Measurements from ENCODE around the gene HOMER1.
A peak's percentile ranks its signal among the peaks of the same experiment; 100 is the strongest.

Gene HOMER1

GRCh38 chr5:79512471-79513307, 1.2 kb downstream of the HOMER1 start:
- H3K4me3 ChIP-seq (ENCODE audit: control insufficient read depth, low read depth, low read length): peak overlapping the region; percentile 81
- TF ChIP-seq CTCF (conservative IDR thresholded peaks at IDR 0.05; ENCODE audit: control insufficient read depth, insufficient read depth, low read depth, low read length): no peak
- DNase-seq (ENCODE audit: low read depth): peak; percentile 20

GRCh38 chr5:79512049-79512448, 1.9 kb downstream of the HOMER1 start:
- peak overlapping the region; percentile 81 for H3K4me3 ChIP-seq (ENCODE audit: control insufficient read depth, low read depth, low read length)
- no peak for DNase-seq (ENCODE audit: low read depth)
- no peak for TF ChIP-seq CTCF (conservative IDR thresholded peaks at IDR 0.05; ENCODE audit: control insufficient read depth, insufficient read depth, low read depth, low read length)

GRCh38 chr5:79510638-79511037, 3.3 kb downstream of the HOMER1 start:
- no peak for DNase-seq (ENCODE audit: low read depth)
- no peak overlapping the region for H3K4me3 ChIP-seq (ENCODE audit: control insufficient read depth, low read depth, low read length)
- no peak for TF ChIP-seq CTCF (conservative IDR thresholded peaks at IDR 0.05; ENCODE audit: control insufficient read depth, insufficient read depth, low read depth, low read length)

GRCh38 chr5:79509244-79509885, 4.6 kb downstream of the HOMER1 start:
- DNase-seq (ENCODE audit: low read depth): no peak
- no peak overlapping the region for H3K4me3 ChIP-seq (ENCODE audit: control insufficient read depth, low read depth, low read length)
- TF ChIP-seq CTCF (conservative IDR thresholded peaks at IDR 0.05; ENCODE audit: control insufficient read depth, insufficient read depth, low read depth, low read length): no peak

GRCh38 chr5:79508794-79509193, 5.1 kb downstream of the HOMER1 start:
- no peak for DNase-seq (ENCODE audit: low read depth)
- H3K4me3 ChIP-seq (ENCODE audit: control insufficient read depth, low read depth, low read length): no peak overlapping the region
- no peak for TF ChIP-seq CTCF (conservative IDR thresholded peaks at IDR 0.05; ENCODE audit: control insufficient read depth, insufficient read depth, low read depth, low read length)

- no peak for TF ChIP-seq CTCF (conservative IDR thresholded peaks at IDR 0.05; ENCODE audit: control insufficient read depth, insufficient read depth, low read depth, low read length)
- no peak for DNase-seq (ENCODE audit: low read depth)
- no peak overlapping the region for H3K4me3 ChIP-seq (ENCODE audit: control insufficient read depth, low read depth, low read length)
These were observed 5.6 kb downstream of the HOMER1 start for GRCh38 chr5:79508354-79508753.
